ENCODE results near the gene KCTD5.

The KCTD5 gene

DNA sequence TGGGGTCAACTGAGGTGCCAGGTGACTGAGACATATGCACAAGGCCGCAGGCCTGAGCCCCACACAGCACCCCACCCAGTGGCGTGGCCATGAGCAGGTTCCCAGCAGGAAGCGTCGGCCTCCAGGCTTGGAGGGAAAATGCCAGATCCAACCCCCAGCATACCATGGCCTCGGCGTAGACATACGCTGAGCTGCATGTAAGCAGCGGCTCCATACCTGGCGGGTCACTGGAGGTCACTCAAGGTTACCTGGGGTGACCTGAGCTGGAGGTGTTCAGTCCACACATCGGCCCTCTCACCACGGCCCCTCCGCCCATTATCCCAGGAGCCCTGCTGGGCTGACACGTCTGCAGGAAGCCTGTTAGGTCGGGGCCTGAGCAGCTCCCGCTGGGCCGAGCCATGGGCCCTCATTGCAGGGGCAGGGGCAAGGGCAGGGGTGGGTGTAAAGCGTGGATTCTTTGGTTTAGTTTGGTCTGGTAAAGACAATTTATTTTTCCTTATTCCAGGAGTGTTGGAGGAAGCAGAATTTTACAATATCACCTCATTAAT is 15.2 kb downstream of the KCTD5 start:
- DNase-seq (ENCODE audit: low read depth in 2 of 2), result no peak

DNA sequence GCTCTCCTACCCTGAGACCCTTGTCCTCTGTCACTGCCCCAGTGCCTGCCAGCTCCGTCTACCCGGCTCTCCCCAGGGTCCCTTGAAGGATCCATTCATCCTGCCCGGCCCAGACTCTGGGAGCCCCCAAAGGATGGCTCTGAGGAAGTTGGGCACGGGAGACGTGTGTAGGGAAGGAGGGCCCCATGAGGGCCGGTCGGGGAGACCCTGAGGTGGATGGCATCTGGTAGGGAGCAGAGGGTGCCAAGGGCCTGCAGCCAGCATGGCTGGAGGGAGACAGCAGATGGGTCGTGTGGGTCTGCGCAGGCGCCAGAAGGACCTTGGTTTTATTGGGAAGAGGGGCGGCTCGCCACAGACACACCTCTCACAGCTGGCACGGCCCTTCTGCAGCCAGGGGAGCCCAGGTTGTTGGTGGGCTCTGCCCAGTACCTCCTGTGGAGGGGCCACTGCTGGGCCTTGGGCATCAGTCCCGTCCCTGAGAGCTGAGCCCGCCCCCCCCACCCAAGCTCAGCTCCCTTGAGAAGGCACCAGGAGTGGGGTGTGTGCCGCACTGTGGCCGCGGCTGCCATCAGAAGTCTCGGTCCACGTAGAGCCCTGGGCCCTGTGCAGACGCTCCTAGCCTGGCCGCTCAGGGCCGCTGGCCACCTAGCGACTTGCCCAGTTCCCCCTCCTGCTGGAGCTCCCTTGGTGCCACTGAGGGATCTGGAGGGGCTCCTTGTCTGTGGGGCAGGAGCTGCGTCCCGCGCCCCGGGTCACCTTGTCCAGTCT is 16.0 kb downstream of the KCTD5 start:
- no peak for DNase-seq (ENCODE audit: low read depth in 2 of 2)

DNA sequence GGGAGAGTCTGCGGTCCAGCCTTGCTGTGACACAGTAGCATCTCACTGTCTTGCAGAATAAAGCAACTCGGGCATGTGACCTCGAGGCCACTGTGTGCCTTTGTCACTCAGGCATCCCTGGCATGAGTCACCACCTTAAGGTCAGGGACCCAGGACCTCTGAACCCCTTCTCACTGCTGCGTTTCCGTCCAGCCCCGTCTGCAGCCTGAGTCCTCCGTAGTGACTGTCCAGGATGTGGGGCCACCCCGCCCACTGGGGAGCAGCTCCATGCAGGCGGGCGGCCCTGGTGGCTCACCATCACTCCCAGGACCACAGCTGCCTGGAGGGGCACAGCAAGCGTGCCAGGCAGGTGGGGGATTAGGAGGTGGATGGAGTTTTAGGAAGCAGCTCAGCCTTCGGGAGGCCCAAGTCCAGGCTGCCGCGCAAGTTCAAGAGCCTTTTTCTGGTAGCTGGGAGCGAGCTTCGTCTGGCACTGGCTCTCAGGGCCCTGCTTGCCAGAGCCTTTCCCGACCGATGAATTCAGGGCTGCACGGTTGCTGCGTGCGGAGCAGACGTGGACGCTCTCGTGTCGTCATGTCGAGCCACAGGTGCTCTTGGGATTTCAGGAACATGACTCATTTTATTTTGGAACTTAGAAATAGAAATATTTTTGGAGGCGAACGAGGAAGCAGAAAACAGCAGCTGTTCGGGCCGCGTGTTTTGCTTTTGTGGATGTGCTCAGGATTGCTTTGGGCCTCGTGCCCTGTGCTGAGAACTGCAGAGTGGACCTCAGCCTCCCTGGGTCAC is 16.8 kb downstream of the KCTD5 start:
- no peak for DNase-seq (ENCODE audit: low read depth in 2 of 2)

DNA sequence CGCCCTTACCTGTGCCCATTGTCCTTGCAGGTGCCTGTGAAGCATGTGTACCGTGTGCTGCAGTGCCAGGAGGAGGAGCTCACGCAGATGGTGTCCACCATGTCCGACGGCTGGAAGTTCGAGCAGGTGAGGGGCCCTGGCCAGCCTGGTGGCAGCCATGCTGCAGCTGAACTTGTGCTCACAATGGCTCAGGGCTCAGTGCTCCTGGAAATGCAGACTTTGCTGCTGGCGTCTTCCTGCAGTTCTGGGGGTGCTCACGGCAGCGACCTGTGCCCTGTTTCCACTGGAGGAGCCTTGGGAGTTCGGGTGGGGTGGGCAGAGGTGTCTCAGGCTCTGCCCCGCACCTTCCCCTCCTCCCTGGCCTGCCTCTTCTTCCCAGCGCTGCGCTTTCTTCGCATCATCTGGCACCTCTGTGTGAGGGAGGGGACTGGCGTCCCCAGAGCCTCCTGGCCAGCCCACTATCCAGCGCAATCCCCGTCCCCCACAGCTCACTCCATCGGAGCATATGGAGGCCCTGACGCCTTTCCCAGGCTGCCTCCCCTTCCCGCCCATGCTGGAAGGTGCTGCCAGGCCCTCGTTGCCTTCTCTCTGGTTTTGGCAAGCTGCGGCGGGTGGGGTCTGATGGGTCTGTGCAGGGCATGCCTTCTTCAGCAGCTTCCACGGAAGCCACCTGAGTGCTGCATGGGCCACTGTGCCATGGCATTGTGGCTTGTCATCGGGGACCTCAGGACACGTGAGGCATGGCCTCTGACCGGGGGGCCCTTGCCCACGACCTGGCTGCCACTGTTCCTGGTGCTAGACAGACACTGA is 17.7 kb downstream of the KCTD5 start:
- no peak for DNase-seq (ENCODE audit: low read depth in 2 of 2)

DNA sequence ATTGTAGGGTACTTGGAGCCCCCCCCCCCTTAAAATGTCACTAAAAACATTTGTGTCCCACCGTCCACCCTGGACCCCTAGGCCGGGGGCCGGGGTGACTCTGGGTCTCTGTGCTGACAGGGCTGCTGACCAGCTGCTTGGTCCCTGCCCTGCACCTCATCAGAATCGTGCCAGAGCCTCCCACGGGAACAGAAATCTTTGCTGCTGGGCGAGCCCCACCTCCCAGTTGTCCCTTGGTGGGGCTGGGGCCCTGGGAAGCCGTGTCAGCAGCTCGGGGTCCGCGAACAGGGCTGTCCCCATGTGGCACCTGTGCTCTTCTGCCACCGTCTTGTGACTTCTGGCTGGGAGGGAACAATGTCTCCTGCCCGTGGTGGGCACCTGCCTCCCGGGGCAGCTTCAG is 18.5 kb downstream of the KCTD5 start:
- no peak for DNase-seq (ENCODE audit: low read depth in 2 of 2)

DNA sequence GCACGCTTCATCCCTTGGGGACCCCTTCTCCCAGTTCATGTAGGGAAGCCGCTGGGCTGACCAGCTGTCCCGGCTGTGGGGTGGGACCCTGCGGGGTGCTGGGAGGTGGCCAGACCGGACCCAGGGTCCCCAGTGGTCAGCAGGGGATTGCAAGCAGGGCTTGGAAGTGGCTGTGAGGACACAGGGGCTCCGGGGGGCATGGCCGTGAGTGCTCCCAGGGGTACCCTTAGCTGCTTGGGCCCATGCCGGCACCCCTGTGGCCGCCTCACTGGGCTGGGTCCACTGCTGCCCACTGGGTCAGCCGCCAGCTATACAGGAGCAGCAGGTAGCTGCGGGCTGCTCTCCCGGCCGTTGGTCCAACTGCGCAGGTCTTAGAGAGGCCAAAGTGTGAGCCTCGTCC is 18.9 kb downstream of the KCTD5 start:
- no peak for DNase-seq (ENCODE audit: low read depth in 2 of 2)

DNA sequence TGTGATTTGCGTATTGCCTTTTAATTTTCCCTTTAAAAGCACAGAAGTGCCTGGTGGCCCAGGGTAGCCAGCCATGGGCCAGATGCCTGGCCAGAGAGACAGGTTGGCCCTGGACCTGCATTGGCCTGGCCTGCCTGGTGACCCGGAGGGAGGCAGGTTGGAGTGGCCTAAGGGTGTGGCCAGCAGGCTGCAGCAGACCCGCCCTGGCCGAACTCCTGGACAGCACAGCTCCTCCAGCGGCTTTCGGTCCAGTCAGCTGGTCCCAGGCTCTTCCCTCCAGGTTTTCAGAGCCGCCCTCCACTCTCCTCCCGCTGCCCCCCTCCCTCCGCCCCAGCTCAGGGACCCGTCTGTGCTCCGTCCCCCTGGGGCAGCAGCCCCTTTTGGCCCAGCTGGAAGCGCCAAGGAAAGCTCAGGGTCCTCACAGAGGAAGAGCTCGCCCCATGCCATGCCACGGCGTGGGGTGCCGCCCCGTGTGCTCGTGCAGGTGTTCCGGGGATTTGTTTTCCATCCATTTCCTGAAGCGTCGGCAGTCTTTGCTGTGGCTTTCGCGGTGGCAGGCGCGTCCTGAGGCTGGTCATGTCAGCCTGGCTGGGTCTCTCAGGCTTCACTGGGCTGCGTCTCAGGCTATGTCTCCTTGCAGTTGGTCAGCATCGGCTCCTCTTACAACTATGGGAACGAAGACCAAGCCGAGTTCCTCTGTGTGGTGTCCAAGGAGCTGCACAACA is 19.6 kb downstream of the KCTD5 start:
- no peak for DNase-seq (ENCODE audit: low read depth in 2 of 2)

DNA sequence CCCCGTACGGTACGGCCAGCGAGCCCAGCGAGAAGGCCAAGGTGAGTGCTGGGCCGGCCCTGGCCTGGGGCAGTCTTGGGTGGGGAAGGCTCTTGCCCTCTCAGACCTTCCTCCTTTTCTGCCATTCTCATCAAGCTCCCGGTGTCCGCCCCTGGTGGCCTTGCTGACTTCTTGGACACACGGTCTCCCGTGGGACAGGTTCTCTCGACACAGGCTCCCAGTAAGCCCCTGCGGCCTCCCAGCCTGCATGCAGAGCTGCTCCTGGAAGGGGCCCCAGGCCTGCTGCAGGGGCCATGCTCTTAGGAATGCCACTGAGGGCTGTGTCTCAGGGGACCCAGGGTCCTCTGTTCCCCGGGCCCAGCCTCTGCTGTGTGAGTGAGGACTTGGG is 20.1 kb downstream of the KCTD5 start:
- DNase-seq (ENCODE audit: low read depth in 2 of 2), result no peak

DNA sequence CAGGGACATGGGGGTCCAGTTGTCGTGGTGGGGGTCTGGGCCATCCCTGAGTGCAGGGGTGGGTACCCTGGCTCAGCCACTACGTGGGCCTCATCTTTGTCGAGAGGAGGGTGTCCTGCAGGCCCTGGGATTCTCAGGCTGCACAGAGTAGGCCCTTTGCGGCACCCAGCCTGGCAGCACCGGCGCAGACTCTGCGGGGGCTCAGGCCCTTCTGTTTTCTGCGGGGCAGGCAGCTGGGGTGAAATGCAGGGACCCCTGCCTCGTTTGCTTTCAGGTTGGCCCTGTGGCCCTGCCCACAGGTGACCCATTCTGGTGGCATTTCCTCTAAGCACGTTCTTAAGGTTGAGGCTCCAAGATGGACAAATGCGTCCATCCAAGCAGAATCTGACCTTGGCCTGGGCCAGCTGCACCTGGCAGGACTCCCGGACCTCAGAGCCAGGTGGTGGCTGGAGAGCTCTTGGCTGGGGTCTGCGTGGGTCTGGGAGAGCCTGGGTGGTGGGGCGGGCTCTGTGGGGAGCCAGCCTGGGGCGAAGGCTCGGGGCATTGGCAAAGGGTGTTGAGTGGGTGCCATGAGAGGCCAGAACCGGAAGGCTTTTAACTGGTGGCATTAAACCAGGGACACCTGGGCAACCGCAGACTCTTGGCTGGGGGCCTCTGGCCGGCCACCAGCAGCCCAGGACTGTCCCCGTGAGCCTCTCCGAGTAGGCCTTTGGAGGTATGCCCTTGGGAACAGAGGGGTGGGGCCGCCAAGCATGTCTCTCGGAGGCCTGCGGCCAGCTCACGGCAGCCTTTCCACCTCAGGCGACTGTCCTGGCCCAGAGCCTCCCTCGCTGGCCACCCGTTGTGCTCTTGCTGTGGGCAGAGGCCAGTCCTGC is 20.8 kb downstream of the KCTD5 start:
- DNase-seq (ENCODE audit: low read depth in 2 of 2), result no peak

DNA sequence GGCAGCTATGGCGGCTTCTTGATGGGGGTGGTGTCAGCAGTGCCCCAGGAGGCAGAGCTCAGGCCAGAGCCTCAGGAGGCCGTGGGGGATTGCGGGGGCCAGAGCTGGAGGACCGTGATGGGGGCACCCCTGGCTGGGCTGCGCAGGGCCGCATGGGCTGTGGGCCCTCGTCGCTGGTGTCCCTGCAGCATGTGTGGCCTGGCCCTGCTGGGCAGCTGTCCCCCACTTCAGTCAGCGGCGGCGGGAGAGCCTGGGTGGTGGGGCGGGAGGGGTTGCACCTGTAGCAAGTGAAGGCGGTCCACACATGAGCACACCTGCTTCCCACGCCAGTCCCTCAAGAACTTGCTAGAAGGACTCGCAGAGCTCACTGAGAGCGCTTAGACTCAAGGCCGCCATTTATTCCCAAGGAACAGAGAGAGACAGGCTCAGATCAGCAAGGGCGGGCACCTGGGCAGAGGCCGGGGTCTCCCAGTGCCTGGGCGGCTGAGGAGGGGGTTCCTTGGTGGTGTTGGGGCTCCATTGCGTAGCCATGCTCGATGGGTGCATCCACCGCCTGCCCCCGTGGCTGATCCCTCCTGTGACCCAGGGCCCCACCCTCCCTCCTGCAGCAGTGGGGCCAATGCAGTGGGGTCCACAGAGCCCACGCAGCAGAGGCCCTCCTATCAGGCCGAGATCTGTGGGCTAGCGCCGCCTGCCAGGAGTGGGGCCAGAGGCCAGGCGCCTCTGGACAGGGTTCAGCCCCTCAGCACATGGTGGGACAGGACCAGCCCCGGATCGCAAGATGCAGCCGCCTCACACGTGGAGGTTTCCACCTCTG is 22.1 kb downstream of the KCTD5 start:
- no peak for DNase-seq (ENCODE audit: low read depth in 2 of 2)

DNA sequence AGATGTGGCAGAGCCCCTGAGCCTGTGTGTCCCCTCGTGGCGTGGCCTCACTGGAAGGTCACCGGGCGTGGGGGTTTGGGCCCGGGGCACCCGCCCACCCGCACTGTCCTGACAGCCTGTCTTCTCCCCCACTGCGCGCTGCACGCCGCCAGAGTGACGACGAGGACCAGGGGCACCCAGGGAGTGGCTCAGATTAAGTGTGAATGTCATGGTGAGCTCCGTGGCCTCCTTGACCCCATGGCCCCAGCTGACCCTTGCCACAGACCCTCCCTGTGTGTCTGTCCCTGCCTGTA is 22.6 kb downstream of the KCTD5 start:
- DNase-seq (ENCODE audit: low read depth in 2 of 2), result no peak

DNA sequence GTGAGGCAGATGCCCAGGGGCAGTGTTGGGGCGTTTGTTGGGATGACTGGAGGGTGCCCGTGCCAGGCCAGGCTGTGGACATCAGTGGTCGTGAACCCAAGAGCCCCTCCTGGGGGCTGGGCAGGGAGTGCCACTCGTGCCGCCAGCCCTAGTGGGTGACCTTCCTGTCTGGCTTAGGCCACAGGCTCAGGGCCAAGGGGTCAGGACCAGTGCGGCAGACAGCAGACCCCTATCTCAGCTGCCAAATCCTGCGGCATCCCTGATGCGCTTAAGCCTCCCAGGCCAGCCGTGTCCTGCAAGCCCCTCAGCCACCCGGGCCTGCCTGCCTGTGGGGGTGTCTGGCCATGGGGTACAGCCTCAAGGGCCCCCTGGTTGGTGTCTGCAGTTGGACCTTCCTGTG is 23.0 kb downstream of the KCTD5 start:
- DNase-seq (ENCODE audit: low read depth in 2 of 2), result no peak

DNA sequence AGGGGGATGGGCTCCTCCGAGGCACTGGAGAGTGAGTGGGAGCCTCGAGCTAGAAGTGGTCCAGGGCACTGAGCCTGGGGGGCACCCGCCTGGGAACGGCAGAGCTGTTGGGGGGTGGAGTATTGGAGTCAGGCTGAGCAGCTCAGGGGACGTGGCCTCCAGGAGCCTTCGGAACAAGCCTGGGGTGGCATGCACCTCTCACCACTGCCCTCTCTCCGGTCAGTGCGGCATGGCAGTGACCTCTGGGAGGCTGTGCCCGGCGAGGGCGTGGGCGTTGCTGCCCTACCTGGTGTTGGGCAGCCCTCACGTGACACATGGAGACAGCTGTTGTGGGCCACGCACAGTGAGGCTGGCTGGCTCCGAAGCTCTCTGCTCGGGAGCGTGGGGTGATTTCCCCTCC is 23.8 kb downstream of the KCTD5 start:
- DNase-seq (ENCODE audit: low read depth in 2 of 2), result no peak

DNA sequence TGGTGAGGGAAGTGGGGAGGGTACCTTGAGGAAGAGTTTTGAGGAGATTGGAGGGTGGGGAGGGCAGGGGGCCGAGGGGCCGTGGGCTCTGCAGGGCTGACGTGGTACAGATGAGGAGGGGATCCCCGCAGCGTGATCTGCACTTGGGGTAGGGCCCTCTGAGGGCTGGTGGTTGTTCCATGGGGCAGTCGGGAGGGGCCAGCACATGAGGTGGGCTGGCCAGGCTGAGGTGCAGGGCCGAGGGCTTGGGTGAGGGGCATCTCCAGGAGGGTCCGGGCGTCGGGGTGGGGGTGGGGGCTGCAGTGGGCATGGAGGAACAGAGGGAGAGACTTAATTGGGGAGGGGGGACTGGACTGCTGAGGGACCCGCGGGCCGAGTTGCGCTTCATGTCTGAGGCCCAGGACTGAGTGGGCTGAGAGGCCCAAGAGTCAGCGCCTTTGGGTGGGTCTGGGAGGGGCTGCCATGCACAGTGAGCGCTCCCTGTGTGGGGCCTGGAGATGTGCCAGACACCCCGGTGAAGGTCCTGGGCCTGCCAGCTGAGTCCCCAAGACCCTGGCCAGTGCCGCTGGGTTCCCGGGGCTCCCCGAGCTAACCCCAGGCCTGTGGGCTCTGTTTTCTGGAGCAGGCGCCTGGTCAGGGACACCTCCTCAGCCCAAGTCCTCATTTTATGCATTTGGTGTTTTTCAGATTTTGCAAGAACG is 24.4 kb downstream of the KCTD5 start:
- no peak for DNase-seq (ENCODE audit: low read depth in 2 of 2)

DNA sequence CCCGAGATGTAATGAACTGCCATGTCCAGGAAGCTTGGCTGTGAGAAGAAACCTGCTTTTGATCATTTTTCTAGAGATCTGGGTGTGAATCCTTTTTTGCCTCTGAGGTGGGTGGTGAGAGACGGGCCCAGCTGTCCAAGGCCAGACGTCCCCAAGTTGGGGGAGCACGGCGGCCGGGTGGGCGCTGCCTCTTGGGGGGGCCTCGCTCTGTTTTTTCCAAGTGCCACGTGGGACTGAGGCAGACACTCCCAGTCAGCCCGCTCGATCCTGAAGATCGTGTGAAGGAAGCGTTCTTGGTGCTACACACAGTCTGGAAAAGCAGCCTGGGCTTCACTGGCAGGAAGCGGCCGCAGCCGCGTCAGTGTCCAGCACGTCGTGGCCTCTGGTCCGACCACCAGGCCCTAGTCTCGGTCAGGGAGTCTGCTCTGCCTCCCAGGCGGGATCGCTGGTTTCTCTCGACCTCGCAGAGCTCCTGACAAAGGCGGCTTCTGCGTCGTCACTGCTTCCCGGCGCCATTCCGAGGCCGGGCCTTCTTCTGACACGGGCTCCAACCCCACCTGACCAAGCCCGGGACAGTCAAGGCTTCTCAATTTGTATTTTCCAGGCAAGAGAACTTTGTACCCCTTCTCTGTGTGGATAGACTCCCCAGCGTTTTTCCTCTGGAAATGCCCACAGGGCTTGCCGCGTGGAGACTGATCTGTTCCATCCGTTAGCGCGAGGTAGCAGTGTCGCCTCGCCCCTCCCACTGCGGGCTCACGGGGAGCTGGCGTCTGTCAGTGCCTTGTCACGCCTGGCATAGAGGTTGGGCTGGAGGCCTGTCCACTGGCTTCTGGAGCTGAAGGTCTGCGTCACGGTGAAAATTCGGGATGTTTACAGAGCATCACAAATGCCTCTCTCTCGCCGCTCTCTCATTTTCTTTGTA is 25.3 kb downstream of the KCTD5 start:
- DNase-seq (ENCODE audit: low read depth in 2 of 2), result no peak

DNA sequence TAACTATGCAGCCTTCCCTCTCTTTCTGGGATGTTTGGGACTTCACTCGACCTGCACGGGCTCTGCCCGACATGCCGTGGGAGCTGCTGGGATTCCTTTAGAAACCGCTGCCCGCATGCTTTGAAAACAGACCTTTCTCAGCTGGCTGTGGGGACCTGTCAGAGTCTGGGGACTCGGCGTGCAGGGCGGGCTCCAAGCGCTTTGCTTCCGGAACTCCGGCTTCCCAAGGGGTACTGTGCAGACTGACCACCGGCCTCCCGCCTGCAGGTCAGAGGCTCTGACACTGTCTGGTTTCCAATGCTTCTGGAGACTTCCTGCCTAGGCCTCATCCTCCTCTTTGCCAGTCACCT is 25.9 kb downstream of the KCTD5 start:
- DNase-seq (ENCODE audit: low read depth in 2 of 2), result no peak

DNA sequence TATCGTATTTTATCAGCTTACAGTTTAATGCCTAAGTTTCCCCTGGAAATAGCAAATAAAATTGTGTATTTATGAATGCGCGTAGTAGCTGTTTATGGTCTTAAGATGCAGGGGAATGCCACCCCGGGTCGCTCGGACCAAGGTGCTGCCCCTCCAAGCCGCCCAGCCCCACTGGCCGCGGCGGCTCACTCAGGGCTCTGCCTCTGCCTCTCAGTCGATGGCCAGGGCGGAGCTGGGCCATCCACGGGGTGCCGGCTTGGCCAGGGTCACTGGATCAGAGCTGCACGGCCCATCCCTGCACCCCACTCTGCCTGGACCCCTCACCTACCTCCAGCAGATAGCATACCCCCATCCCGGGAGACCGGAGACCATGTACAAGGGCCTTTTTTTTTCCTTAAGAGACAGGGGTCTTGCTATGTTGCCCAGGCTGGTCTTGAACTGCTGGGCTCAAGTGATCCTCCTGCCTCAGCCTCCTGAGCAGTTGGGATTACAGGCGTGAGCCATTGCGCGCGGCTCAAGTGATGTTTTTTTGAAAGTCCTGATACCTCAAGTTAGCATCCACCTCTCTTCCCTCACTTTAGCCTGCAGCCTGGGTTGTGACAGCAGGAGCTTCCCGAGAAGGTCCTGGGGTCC is 26.7 kb downstream of the KCTD5 start:
- no peak for DNase-seq (ENCODE audit: low read depth in 2 of 2)

DNA sequence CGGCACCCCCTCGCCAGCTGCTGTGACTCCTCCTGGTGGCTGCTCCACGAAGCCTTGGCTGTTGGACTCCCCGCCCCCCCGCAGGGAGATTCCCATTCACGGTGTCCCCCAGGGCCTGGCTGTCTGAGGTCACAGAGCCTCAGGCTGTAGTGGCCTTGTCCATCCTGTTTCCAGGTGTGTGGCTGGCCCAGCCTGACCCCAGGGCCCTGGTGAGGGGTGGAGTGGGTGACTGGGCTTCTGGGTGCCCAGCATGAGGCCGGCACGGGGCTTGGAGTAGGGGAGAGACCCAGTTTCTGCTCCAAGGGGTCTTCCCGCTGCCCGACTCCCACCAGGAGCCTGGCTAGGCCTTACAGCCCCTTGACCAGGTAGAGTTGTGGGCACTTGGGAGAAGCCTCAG is 27.3 kb downstream of the KCTD5 start:
- no peak for DNase-seq (ENCODE audit: low read depth in 2 of 2)

Measured in stimulated activated CD8-positive, alpha-beta memory T cell treated with anti-CD3 and anti-CD28 coated beads, Interleukin-2, amount 100 ng/mL, for 48 hours (primary cell).